ENCODE measurements around the gene EPC2.

EPC2 gene

GRCh38 chr2:148814860-148815419 lies 170.4 kb downstream of the EPC2 start:
- no peak for DNase-seq

GRCh38 chr2:148816176-148816575 lies 171.6 kb downstream of the EPC2 start:
- DNase-seq, result no peak

GRCh38 chr2:148817210-148817708 lies 172.7 kb downstream of the EPC2 start:
- no peak for DNase-seq

- no peak for DNase-seq
These were observed 174.6 kb downstream of the EPC2 start for GRCh38 chr2:148819019-148819585.

- no peak for DNase-seq
These were observed 179.6 kb downstream of the EPC2 start for GRCh38 chr2:148824190-148824589.

- no peak for DNase-seq
These were observed 182.2 kb downstream of the EPC2 start for GRCh38 chr2:148826791-148827190.

GRCh38 chr2:148828941-148829340 lies 184.4 kb downstream of the EPC2 start:
- no peak for DNase-seq

- no peak for DNase-seq
These were observed 185.1 kb downstream of the EPC2 start for GRCh38 chr2:148829618-148830017.

- no peak for DNase-seq
These were observed 188.1 kb downstream of the EPC2 start for GRCh38 chr2:148832637-148833036.

All from central memory CD4-positive, alpha-beta T cell (primary cell).